NCI-H82 (cell line): ENCODE results near the gene ATXN7.
A peak's percentile ranks its signal among the peaks of the same experiment; 100 is the strongest.

Source experiments
- DNase-seq: peaks from one replicate; lab custom pipeline; 2025; lab: John Stamatoyannopoulos, UW

ATXN7 gene

GRCh38 chr3:63908081-63908736 lies 44.5 kb downstream of the ATXN7 start:
- peak; percentile 17 for DNase-seq

- no peak for DNase-seq
Measured at GRCh38 chr3:63908776-63909175, 45.1 kb downstream of the ATXN7 start.

GRCh38 chr3:63909431-63909830 lies 45.8 kb downstream of the ATXN7 start:
- DNase-seq: no peak

- DNase-seq: no peak
Measured at GRCh38 chr3:63910001-63910400, 46.3 kb downstream of the ATXN7 start.

GRCh38 chr3:63910891-63911290 lies 47.2 kb downstream of the ATXN7 start:
- no peak for DNase-seq

GRCh38 chr3:63911509-63911872 lies 47.8 kb downstream of the ATXN7 start:
- no peak for DNase-seq

GRCh38 chr3:63911873-63912767 lies 48.5 kb downstream of the ATXN7 start, which contains the start of gene SCAANT1:
SCAANT1 (minus strand) TSS chr3:63912383.
- peak; percentile 79 for DNase-seq

- DNase-seq: no peak
Measured at GRCh38 chr3:63912768-63913588, 49.3 kb downstream of the ATXN7 start.

- no peak for DNase-seq
Measured at GRCh38 chr3:63914312-63914711, 50.6 kb downstream of the ATXN7 start.

- DNase-seq: no peak
Measured at GRCh38 chr3:63918321-63918720, 54.7 kb downstream of the ATXN7 start.

GRCh38 chr3:63920001-63920400 lies 56.3 kb downstream of the ATXN7 start:
- no peak for DNase-seq

GRCh38 chr3:63921741-63922482 lies 58.2 kb downstream of the ATXN7 start:
- no peak for DNase-seq

GRCh38 chr3:63922491-63923199 lies 59.0 kb downstream of the ATXN7 start:
- no peak for DNase-seq

- DNase-seq: no peak
Measured at GRCh38 chr3:63926309-63926708, 62.6 kb downstream of the ATXN7 start.

- DNase-seq: no peak
Measured at GRCh38 chr3:63927422-63928280, 64.0 kb downstream of the ATXN7 start.

GRCh38 chr3:63931290-63931689 lies 67.6 kb downstream of the ATXN7 start:
- peak; percentile 16 for DNase-seq

- no peak for DNase-seq
Measured at GRCh38 chr3:63932509-63933212, 69.0 kb downstream of the ATXN7 start.

GRCh38 chr3:63933459-63933858 lies 69.8 kb downstream of the ATXN7 start:
- DNase-seq: no peak

- no peak for DNase-seq
Measured at GRCh38 chr3:63934041-63934866, 70.6 kb downstream of the ATXN7 start.
